Stimulated activated effector memory CD8-positive, alpha-beta T cell treated with anti-CD3 and anti-CD28 coated beads, Interleukin-12 subunit alpha, Interleukin-12 subunit beta, amount 100 ng/mL, for 72 hours (primary cell): ENCODE measurements around the gene GTF2F2.
"Not testable (repeated sequence)": the region's sequence is repeated elsewhere in the genome, so short reads cannot be mapped to it uniquely, and the experiment has no call there.

Experiments used
- ATAC-seq: fragments of 150-1000 bp; cut with Tn5 transposase; 2 replicates; pipeline ENCODE4 v1.10.0; 2021
- DNase-seq, 2 donors: peaks; one replicate each; pipeline ENCODE4 v3.0.0; 2021 to 2022; ENCODE audit warnings: low spot score in 2 of 2
- H3K27ac Mint-ChIP-seq: one replicate; pipeline ENCODE4 v1.8.0; 2022; ENCODE audit warnings: mild to moderate bottlenecking, mixed read lengths
- H3K36me3 Mint-ChIP-seq: one replicate; pipeline ENCODE4 v1.8.0; 2022; ENCODE audit warnings: mild to moderate bottlenecking, mixed read lengths
- H3K4me1 Mint-ChIP-seq: one replicate; pipeline ENCODE4 v1.8.0; 2022; ENCODE audit warnings: mixed read lengths
- H3K4me3 Mint-ChIP-seq: one replicate; pipeline ENCODE4 v1.8.0; 2022; ENCODE audit warnings: mild to moderate bottlenecking, mixed read lengths
- H3K9me3 Mint-ChIP-seq: one replicate; pipeline ENCODE4 v1.8.0; 2022; ENCODE audit warnings: mixed read lengths

The GTF2F2 gene

GRCh38 chr13:45267215-45267614 lies 146.9 kb downstream of the GTF2F2 start:
- H3K27ac Mint-ChIP-seq: no peak overlapping the region
- ATAC-seq (no peak), DNase-seq (no peak)
- no peak overlapping the region for H3K4me3 Mint-ChIP-seq
- H3K9me3 Mint-ChIP-seq: no peaks in the 10 kb centered on the region
- H3K36me3 Mint-ChIP-seq: peaks cover 32% of the 10 kb centered on the region
- no peaks in the 10 kb centered on the region for H3K4me1 Mint-ChIP-seq

GRCh38 chr13:45269204-45269603 lies 148.9 kb downstream of the GTF2F2 start:
- no peak overlapping the region for H3K4me3 Mint-ChIP-seq
- H3K9me3 Mint-ChIP-seq: no peaks in the 10 kb centered on the region
- no peaks in the 10 kb centered on the region for H3K4me1 Mint-ChIP-seq
- ATAC-seq: no peak
- no peak for DNase-seq
- no peak overlapping the region for H3K27ac Mint-ChIP-seq
- peaks cover 50% of the 10 kb centered on the region for H3K36me3 Mint-ChIP-seq

- Mint-ChIP-seq H3K36me3 (peaks cover 25% of the 10 kb centered on the region), H3K4me3 (no peak overlapping the region), H3K4me1 (no peaks in the 10 kb centered on the region), H3K27ac (no peak overlapping the region), H3K9me3 (no peaks in the 10 kb centered on the region)
- DNase-seq: no peak
- no peak for ATAC-seq
Observed at GRCh38 chr13:45276913-45277312, 156.6 kb downstream of the GTF2F2 start.

GRCh38 chr13:45278096-45278645 lies 157.9 kb downstream of the GTF2F2 start:
- H3K27ac Mint-ChIP-seq: no peak overlapping the region
- H3K36me3 Mint-ChIP-seq: peaks cover 18% of the 10 kb centered on the region
- no peak for DNase-seq
- H3K4me1 Mint-ChIP-seq: no peaks in the 10 kb centered on the region
- no peak for ATAC-seq
- H3K4me3 Mint-ChIP-seq: no peak overlapping the region
- H3K9me3 Mint-ChIP-seq: no peaks in the 10 kb centered on the region

GRCh38 chr13:45280011-45280410 lies 159.7 kb downstream of the GTF2F2 start:
- peaks cover 23% of the 10 kb centered on the region for H3K36me3 Mint-ChIP-seq
- no peak overlapping the region for H3K4me3 Mint-ChIP-seq
- H3K9me3 Mint-ChIP-seq: no peaks in the 10 kb centered on the region
- H3K4me1 Mint-ChIP-seq: no peaks in the 10 kb centered on the region
- H3K27ac Mint-ChIP-seq: no peak overlapping the region
- no peak for ATAC-seq
- DNase-seq: no peak

- Mint-ChIP-seq H3K4me1 (no peaks in the 10 kb centered on the region), H3K4me3 (no peak overlapping the region), H3K36me3 (peaks cover 32% of the 10 kb centered on the region), H3K27ac (no peak overlapping the region), H3K9me3 (no peaks in the 10 kb centered on the region)
- DNase-seq (peak; percentile 43 to 64), ATAC-seq (peak; percentile 95)
Observed at GRCh38 chr13:45280751-45281634, 160.7 kb downstream of the GTF2F2 start.

- ATAC-seq (no peak), DNase-seq (no peak)
- no peak overlapping the region for H3K27ac Mint-ChIP-seq
- H3K9me3 Mint-ChIP-seq: no peaks in the 10 kb centered on the region
- no peak overlapping the region for H3K4me3 Mint-ChIP-seq
- no peaks in the 10 kb centered on the region for H3K4me1 Mint-ChIP-seq
- H3K36me3 Mint-ChIP-seq: peaks cover 33% of the 10 kb centered on the region
Observed at GRCh38 chr13:45282994-45283393, 162.7 kb downstream of the GTF2F2 start.

- Mint-ChIP-seq H3K4me3 (no peak overlapping the region), H3K4me1 (no peaks in the 10 kb centered on the region), H3K36me3 (peaks cover 17% of the 10 kb centered on the region), H3K27ac (no peak overlapping the region), H3K9me3 (no peaks in the 10 kb centered on the region)
- DNase-seq (no peak), ATAC-seq (no peak)
Observed at GRCh38 chr13:45289936-45290563, 169.7 kb downstream of the GTF2F2 start.

GRCh38 chr13:45292176-45292575 lies 171.9 kb downstream of the GTF2F2 start:
- H3K36me3 Mint-ChIP-seq: peaks cover 12% of the 10 kb centered on the region
- DNase-seq (no peak), ATAC-seq (no peak)
- H3K9me3 Mint-ChIP-seq: no peaks in the 10 kb centered on the region
- no peak overlapping the region for H3K4me3 Mint-ChIP-seq
- peaks cover 20% of the 10 kb centered on the region for H3K4me1 Mint-ChIP-seq
- no peak overlapping the region for H3K27ac Mint-ChIP-seq

GRCh38 chr13:45295536-45295935 lies 175.2 kb downstream of the GTF2F2 start:
- ATAC-seq: no peak
- H3K36me3 Mint-ChIP-seq: peaks cover 4% of the 10 kb centered on the region
- H3K9me3 Mint-ChIP-seq: no peaks in the 10 kb centered on the region
- no peak for DNase-seq
- H3K27ac Mint-ChIP-seq: no peak overlapping the region
- peaks cover 47% of the 10 kb centered on the region for H3K4me1 Mint-ChIP-seq
- no peak overlapping the region for H3K4me3 Mint-ChIP-seq

- H3K36me3 Mint-ChIP-seq: peaks cover 4% of the 10 kb centered on the region
- ATAC-seq (no peak), DNase-seq (no peak)
- H3K27ac Mint-ChIP-seq: no peak overlapping the region
- no peak overlapping the region for H3K4me3 Mint-ChIP-seq
- H3K9me3 Mint-ChIP-seq: no peaks in the 10 kb centered on the region
- H3K4me1 Mint-ChIP-seq: peaks cover 48% of the 10 kb centered on the region
Observed at GRCh38 chr13:45296259-45296658, 175.9 kb downstream of the GTF2F2 start.

GRCh38 chr13:45297456-45298205 lies 177.3 kb downstream of the GTF2F2 start:
- ATAC-seq (peak; percentile 80), DNase-seq (no peak)
- peak overlapping the region; percentile 43 for H3K27ac Mint-ChIP-seq
- H3K9me3 Mint-ChIP-seq: no peaks in the 10 kb centered on the region
- H3K4me1 Mint-ChIP-seq: peaks cover 48% of the 10 kb centered on the region
- peaks cover 4% of the 10 kb centered on the region for H3K36me3 Mint-ChIP-seq
- no peak overlapping the region for H3K4me3 Mint-ChIP-seq

- H3K4me3 Mint-ChIP-seq: no peak overlapping the region
- H3K9me3 Mint-ChIP-seq: no peaks in the 10 kb centered on the region
- peak overlapping the region; percentile 43 for H3K27ac Mint-ChIP-seq
- H3K4me1 Mint-ChIP-seq: peaks cover 48% of the 10 kb centered on the region
- DNase-seq (no peak), ATAC-seq (no peak)
- H3K36me3 Mint-ChIP-seq: peaks cover 4% of the 10 kb centered on the region
Observed at GRCh38 chr13:45298206-45298505, 177.8 kb downstream of the GTF2F2 start.

GRCh38 chr13:45298550-45298949 lies 178.2 kb downstream of the GTF2F2 start:
- not testable (repeated sequence) for H3K27ac Mint-ChIP-seq, ATAC-seq, DNase-seq, H3K9me3 Mint-ChIP-seq, H3K4me3 Mint-ChIP-seq, H3K36me3 Mint-ChIP-seq
- H3K4me1 Mint-ChIP-seq: peaks cover 48% of the 10 kb centered on the region

- no peak overlapping the region for H3K4me3 Mint-ChIP-seq
- DNase-seq: no peak
Observed at GRCh38 chr13:45299194-45299593, 178.9 kb downstream of the GTF2F2 start.

More at GRCh38 chr13:45299194-45299593, 178.9 kb downstream of the GTF2F2 start:
- Mint-ChIP-seq H3K9me3 (no peaks in the 10 kb centered on the region), H3K36me3 (peaks cover 4% of the 10 kb centered on the region), H3K4me1 (peaks cover 48% of the 10 kb centered on the region), H3K27ac (peak overlapping the region; percentile 26)
- no peak for ATAC-seq
